A673 (cell line): ENCODE measurements around the gene SLC26A11.

ENCODE experiments used
- CTCF ChIP-seq: fragments of 300-800, 200-600 bp; sonication (generic); conservative IDR thresholded peaks from 2 replicates; pipeline ENCODE4 v1.5.1; 2017; ENCODE audit warnings: low read depth, mild to moderate bottlenecking, antibody characterized with exemption, low read length, moderate library complexity, mixed read lengths
- EZH2 ChIP-seq: fragments of 200-600 bp; sonication (generic); IDR thresholded peaks from 2 replicates; pipeline ENCODE4 v1.6.1; 2017; ENCODE audit warnings: borderline replicate concordance, low read depth, mild to moderate bottlenecking, mixed read lengths, antibody characterized with exemption, low read length; ENCODE audit not compliant: poor library complexity, severe bottlenecking

GRCh38 chr17:80287806-80288567 lies 67.8 kb downstream of the SLC26A11 start:
- TF ChIP-seq CTCF: no peak
- no peak for TF ChIP-seq EZH2
